ENCODE measurements around the gene UBE2F. TPM values are rescaled to one million over a fixed set of nuclear protein-coding genes. Genes with fewer than 3 reads are reported as not detected.

The UBE2F gene
- total RNA-seq, 4 donors from 2014 or later = 67.3 to 97.3 (median 81.2) TPM

- intact Hi-C loops (cut with DNase I; ENCODE audit: low total_unique reads) = no loop called here
Observed at GRCh38 chr2:238006510-238006909, 39.7 kb downstream of the UBE2F start.

GRCh38 chr2:238007924-238008323, 41.1 kb downstream of the UBE2F start:
- intact Hi-C loops (cut with DNase I; ENCODE audit: low total_unique reads) (no loop called here), in situ Hi-C loops (cut with MboI; ENCODE audit: low sequenced_read_pairs in 4 of 4) (no loop called here)
- no peak for DNase-seq
- H3K4me1 ChIP-seq = no peaks in the 10 kb centered on the region
- no peaks in the 10 kb centered on the region for H3K36me3 ChIP-seq
- H3K9me3 ChIP-seq = no peaks in the 10 kb centered on the region
- no peak overlapping the region for H3K4me3 ChIP-seq
- no peak overlapping the region for H3K27ac ChIP-seq
- no peak for ATAC-seq
- H3K27me3 ChIP-seq = no peaks in the 10 kb centered on the region
- TF ChIP-seq CTCF (IDR thresholded peaks at IDR 0.05 in 4 of 5, conservative IDR thresholded peaks at IDR 0.05 in 1 of 5) (no peak), POLR2A (IDR thresholded peaks at IDR 0.05) (no peak)

More at GRCh38 chr2:238006510-238006909, 39.7 kb downstream of the UBE2F start:
- no peaks in the 10 kb centered on the region for H3K4me1 ChIP-seq
- in situ Hi-C loops (cut with MboI; ENCODE audit: low sequenced_read_pairs in 4 of 4) = no loop called here
- H3K9me3 ChIP-seq = no peaks in the 10 kb centered on the region
- H3K27me3 ChIP-seq = no peaks in the 10 kb centered on the region
- no peak overlapping the region for H3K27ac ChIP-seq
- DNase-seq (no peak), ATAC-seq (no peak)
- no peak overlapping the region for H3K4me3 ChIP-seq
- H3K36me3 ChIP-seq = no peaks in the 10 kb centered on the region
- TF ChIP-seq CTCF (IDR thresholded peaks at IDR 0.05 in 4 of 5, conservative IDR thresholded peaks at IDR 0.05 in 1 of 5) (no peak), POLR2A (IDR thresholded peaks at IDR 0.05) (no peak)

DNA sequence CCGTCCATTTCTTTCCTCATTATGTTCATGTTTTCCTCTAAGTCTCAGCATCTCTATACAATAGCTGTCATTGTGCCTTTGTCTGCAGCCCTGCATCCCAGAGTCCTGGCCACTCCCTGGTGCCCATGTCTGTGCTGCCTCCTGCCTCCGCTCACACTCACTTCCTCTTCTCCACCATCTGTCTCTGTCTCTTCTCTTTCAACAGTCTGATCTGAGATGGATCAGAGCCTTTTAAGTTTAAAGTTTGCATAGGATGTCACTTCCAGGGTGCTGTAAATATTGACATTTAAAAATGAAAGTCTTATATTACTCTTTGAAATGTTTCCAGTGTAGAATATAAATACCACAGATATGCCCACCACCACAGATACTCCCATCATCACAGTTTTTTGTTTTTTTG, 42.7 kb downstream of the UBE2F start:
- in situ Hi-C loops (cut with MboI; ENCODE audit: low sequenced_read_pairs in 4 of 4) (no loop called here), intact Hi-C loops (cut with DNase I; ENCODE audit: low total_unique reads) (no loop called here)
- H3K4me3 ChIP-seq = no peak overlapping the region
- H3K27ac ChIP-seq = no peak overlapping the region
- H3K4me1 ChIP-seq = no peaks in the 10 kb centered on the region
- DNase-seq = no peak
- TF ChIP-seq POLR2A (IDR thresholded peaks at IDR 0.05) (no peak), CTCF (IDR thresholded peaks at IDR 0.05 in 4 of 5, conservative IDR thresholded peaks at IDR 0.05 in 1 of 5) (no peak)
- H3K36me3 ChIP-seq = no peaks in the 10 kb centered on the region
- no peaks in the 10 kb centered on the region for H3K27me3 ChIP-seq
- no peak for ATAC-seq
- no peaks in the 10 kb centered on the region for H3K9me3 ChIP-seq

- intact Hi-C loops (cut with DNase I; ENCODE audit: low total_unique reads) = no loop called here
- Histone ChIP-seq H3K9me3 (no peaks in the 10 kb centered on the region), H3K4me3 (no peak overlapping the region), H3K36me3 (no peaks in the 10 kb centered on the region), H3K27me3 (no peaks in the 10 kb centered on the region), H3K4me1 (no peaks in the 10 kb centered on the region), H3K27ac (no peak overlapping the region)
- TF ChIP-seq CTCF (IDR thresholded peaks at IDR 0.05 in 4 of 5, conservative IDR thresholded peaks at IDR 0.05 in 1 of 5) = no peak
- in situ Hi-C loops (cut with MboI; ENCODE audit: low sequenced_read_pairs in 4 of 4) = no loop called here
- no peak for ATAC-seq
- DNase-seq = no peak
Observed at GRCh38 chr2:238010572-238010971, 43.8 kb downstream of the UBE2F start.

- no peak overlapping the region for H3K27ac ChIP-seq
- no peaks in the 10 kb centered on the region for H3K27me3 ChIP-seq
- in situ Hi-C loops (cut with MboI; ENCODE audit: low sequenced_read_pairs in 4 of 4) (no loop called here), intact Hi-C loops (cut with DNase I; ENCODE audit: low total_unique reads) (no loop called here)
- DNase-seq (no peak), ATAC-seq (no peak)
- no peaks in the 10 kb centered on the region for H3K36me3 ChIP-seq
- no peak overlapping the region for H3K4me3 ChIP-seq
- no peaks in the 10 kb centered on the region for H3K9me3 ChIP-seq
- TF ChIP-seq POLR2A (IDR thresholded peaks at IDR 0.05) (no peak), CTCF (IDR thresholded peaks at IDR 0.05 in 4 of 5, conservative IDR thresholded peaks at IDR 0.05 in 1 of 5) (no peak)
- H3K4me1 ChIP-seq = no peaks in the 10 kb centered on the region
Observed at GRCh38 chr2:238013806-238014205, 47.0 kb downstream of the UBE2F start.
